Bronchial epithelial cell (primary cell): ENCODE data around the gene BCAS3. TPM values are rescaled to one million over a fixed set of nuclear protein-coding genes. Genes with fewer than 3 reads are reported as not detected.
"Not testable (repeated sequence)": the region's sequence is repeated elsewhere in the genome, so short reads cannot be mapped to it uniquely, and the experiment has no call there.

Source experiments
- DNase-seq: peaks from one replicate; pipeline ENCODE4 v3.0.0-alpha.2; 2010; ENCODE audit warnings: low read depth
- FAIRE-seq: peaks from 2 replicates; lab custom pipeline; 2011; peaks lifted over from hg19 to GRCh38; lab: Jason Lieb, UNC
- H3K27me3 ChIP-seq: 2 replicates; pipeline ENCODE4 v1.5.1; 2011; ENCODE audit warnings: low read length; ENCODE audit not compliant: control insufficient read depth, insufficient read depth
- H3K36me3 ChIP-seq: 2 replicates; pipeline ENCODE4 v1.5.1; 2011; ENCODE audit warnings: low read length; ENCODE audit not compliant: control insufficient read depth, insufficient read depth
- H3K4me3 ChIP-seq: 2 replicates; pipeline ENCODE4 v1.5.1; 2011; ENCODE audit warnings: mild to moderate bottlenecking, low read depth, low read length, control low read depth
- total RNA-seq: library from RNA; depleted of rRNA; stranded (reverse); fragments of >200 nt; gene quantifications from 2 replicates; pipeline ENCODE4 v1.2.1, GENCODE V29; 2014
- TF ChIP-seq, protein P1 (sequence below): IDR thresholded peaks from 2 replicates; pipeline ENCODE4 v1.5.1; 2011; ENCODE audit warnings: mild to moderate bottlenecking, moderate library complexity, low read length, control low read depth, inconsistent platforms; ENCODE audit not compliant: insufficient read depth, severe bottlenecking

Gene BCAS3
- total RNA-seq, 1 donor from 2014 or later: 10.3 TPM

DNA sequence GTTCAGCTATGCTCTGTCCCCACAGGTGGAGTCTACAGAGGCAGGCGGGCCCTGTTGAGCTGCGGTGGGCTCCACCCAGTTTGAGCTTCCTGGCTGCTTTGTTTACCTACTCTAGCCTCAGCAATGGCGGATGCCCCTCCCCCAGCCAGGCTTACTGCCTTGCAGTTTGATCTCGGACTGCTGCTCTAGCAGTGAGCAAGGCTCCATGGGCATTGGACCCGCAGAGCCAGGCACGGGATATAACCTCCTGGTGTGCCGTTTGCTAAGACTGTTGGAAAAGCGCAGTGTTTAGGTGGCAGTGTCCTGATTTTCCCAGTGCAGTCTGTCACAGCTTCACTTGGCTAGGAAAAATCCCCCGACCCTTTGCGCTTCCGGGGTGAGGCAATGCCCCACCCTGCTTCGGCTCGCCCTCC lies 89.1 kb downstream of the BCAS3 start:
- H3K4me3 ChIP-seq: no peak overlapping the region
- DNase-seq (no peak), FAIRE-seq (no peak)
- H3K36me3 ChIP-seq: no peaks in the 10 kb centered on the region
- TF ChIP-seq, protein P1, sequence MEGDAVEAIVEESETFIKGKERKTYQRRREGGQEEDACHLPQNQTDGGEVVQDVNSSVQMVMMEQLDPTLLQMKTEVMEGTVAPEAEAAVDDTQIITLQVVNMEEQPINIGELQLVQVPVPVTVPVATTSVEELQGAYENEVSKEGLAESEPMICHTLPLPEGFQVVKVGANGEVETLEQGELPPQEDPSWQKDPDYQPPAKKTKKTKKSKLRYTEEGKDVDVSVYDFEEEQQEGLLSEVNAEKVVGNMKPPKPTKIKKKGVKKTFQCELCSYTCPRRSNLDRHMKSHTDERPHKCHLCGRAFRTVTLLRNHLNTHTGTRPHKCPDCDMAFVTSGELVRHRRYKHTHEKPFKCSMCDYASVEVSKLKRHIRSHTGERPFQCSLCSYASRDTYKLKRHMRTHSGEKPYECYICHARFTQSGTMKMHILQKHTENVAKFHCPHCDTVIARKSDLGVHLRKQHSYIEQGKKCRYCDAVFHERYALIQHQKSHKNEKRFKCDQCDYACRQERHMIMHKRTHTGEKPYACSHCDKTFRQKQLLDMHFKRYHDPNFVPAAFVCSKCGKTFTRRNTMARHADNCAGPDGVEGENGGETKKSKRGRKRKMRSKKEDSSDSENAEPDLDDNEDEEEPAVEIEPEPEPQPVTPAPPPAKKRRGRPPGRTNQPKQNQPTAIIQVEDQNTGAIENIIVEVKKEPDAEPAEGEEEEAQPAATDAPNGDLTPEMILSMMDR: no peak
- H3K27me3 ChIP-seq: no peaks in the 10 kb centered on the region

DNA sequence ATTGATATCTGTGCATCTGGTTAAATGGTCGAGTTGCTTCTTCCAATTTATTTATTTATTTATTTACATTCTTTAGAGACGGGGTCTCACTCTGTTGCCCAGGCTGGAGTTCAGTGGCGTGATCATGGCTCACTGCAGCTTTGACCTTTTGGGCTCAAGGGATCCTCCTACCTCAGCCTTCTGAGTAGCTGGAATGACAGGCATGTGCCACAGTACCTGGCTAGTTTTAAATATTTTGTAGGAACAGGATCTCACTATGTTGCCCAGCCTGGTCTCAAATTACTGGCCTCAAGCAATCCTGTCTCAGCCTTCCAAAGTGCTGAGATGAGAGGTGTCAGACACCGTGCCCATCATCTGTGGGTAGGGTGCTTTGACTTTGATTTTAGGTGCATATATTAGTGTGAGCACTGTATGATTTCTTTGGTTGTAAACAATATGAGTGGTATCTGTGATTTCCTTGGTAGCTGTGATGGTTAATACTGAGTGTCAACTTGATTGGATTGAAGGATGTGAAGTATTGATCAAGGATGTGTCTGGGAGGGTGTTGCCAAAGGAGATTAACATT lies 90.2 kb downstream of the BCAS3 start:
- no peaks in the 10 kb centered on the region for H3K36me3 ChIP-seq
- FAIRE-seq: no peak
- TF ChIP-seq, protein P1: no peak
- DNase-seq: no peak
- H3K4me3 ChIP-seq: no peak overlapping the region
- H3K27me3 ChIP-seq: no peaks in the 10 kb centered on the region

DNA sequence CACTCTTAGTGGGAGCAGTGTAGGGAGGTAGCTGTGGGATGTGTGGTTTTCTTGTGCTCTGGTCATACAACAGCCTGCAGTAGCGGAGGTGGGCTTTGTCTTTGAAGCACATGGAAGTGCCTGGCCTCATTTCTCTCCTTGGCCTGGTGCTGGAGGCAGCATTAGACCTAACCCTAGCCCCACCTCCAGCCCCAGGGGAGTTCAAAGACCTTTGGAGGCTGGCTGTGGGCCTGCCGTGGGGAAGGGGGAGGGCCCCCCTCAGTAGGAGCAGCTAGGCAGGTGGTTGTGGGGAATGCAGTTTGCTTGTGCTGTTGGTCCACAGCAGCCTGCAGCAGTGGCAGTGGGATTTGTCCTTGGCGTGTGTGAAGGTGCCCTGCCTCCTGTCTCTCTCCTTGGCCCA lies 91.7 kb downstream of the BCAS3 start:
- FAIRE-seq (no peak), DNase-seq (no peak)
- H3K27me3 ChIP-seq: no peaks in the 10 kb centered on the region
- H3K36me3 ChIP-seq: no peaks in the 10 kb centered on the region
- TF ChIP-seq, protein P1: no peak
- no peak overlapping the region for H3K4me3 ChIP-seq

DNA sequence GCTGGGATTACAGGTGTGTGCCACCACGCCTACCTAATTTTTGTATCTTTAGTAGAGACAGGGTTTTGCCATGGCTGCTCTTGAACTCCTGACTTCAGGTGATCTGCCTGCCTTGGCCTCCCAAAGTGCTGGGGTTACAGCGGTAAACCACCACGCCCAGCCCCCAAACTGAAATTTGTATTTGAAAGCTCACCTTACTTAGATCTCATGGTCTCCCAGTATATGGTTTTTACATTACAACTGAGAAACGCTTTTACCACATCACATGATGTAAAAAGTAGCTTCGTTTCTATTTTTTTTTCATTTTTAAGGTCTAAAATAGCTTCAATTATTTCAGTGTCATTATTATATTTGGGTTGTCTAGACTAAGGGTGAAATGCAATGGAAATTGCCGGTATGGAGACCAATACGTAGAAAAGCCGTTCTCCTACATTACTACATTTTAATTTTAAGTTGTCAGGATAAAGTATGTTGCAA lies 93.3 kb downstream of the BCAS3 start:
- no peaks in the 10 kb centered on the region for H3K36me3 ChIP-seq
- DNase-seq (no peak), FAIRE-seq (no peak)
- TF ChIP-seq, protein P1: no peak
- H3K27me3 ChIP-seq: no peaks in the 10 kb centered on the region
- H3K4me3 ChIP-seq: no peak overlapping the region

DNA sequence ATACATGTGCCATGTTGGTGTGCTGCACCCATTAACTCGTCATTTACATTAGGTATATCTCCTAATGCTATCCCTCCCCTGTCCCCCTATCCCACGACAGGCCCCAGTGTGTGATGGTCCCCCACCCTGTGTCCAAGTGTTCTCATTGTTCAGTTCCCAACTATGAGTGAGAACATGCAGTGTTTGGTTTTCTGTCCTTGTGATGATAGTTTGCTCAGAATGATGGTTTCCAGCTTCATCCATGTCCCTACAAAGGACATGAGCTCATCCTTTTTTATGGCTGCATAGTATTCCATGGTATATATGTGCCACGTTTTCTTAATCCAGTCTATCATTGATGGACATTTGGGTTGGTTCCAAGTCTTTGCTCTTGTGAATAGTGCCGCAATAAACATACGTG lies 94.0 kb downstream of the BCAS3 start:
- not testable (repeated sequence) for DNase-seq, H3K36me3 ChIP-seq, H3K27me3 ChIP-seq, FAIRE-seq, H3K4me3 ChIP-seq

DNA sequence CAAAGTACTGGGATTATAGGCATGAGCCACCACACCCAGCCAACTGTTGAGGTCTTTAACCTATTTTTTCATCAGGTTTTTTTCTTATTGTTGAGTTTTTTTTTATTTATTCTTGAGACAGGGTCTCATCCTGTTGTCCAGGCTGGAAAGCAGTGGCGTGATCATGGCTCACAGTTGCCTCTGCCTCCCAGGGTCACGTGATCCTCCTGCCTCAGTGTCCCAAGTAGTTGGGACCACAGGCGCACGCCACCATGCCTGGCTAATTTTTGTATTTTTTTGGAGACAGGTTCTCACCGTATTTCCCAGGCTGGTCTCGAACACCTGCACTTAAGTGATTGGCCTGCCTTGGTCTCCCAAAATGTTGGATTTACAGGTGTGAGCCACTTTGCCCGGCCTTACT lies 95.9 kb downstream of the BCAS3 start:
- H3K36me3 ChIP-seq: no peaks in the 10 kb centered on the region
- FAIRE-seq: no peak
- no peak for DNase-seq
- TF ChIP-seq, protein P1: no peak
- H3K27me3 ChIP-seq: no peaks in the 10 kb centered on the region
- no peak overlapping the region for H3K4me3 ChIP-seq
